ENCODE data around the gene HCFC1.

HCFC1 gene

GRCh38 chrX:153908219-153908860, 63.3 kb downstream of the HCFC1 start:
- WGBS (ENCODE audit: extremely low coverage, insufficient coverage, insufficient read length): no CpG with 5 or more reads among the region's 23 CpGs

GRCh38 chrX:153907456-153907855, 64.2 kb downstream of the HCFC1 start:
- Histone ChIP-seq H3K4me2 (ENCODE audit: low read length) (no peak overlapping the region), H3K9me3 (ENCODE audit: insufficient read depth, low read depth, low read length) (no peaks in the 10 kb centered on the region), H3K36me3 (ENCODE audit: control insufficient read depth in 1 of 2, insufficient read depth in 2 of 2, low read length in 2 of 2) (no peaks in the 10 kb centered on the region), H2BK5ac (ENCODE audit: low read depth, low read length, poor library complexity) (no peak overlapping the region), H4K8ac (ENCODE audit: low read depth, low read length) (no peak overlapping the region), H3K27me3 (ENCODE audit: insufficient read depth, low read length) (no peaks in the 10 kb centered on the region), H2BK12ac (ENCODE audit: low read length) (no peak overlapping the region), H3K27ac (ENCODE audit: low read depth, low read length) (no peak overlapping the region), H4K12ac (ENCODE audit: low read depth, low read length) (no peak overlapping the region), H3K14ac (ENCODE audit: low read length) (no peak overlapping the region), H2AFZ (ENCODE audit: insufficient read depth, low read length, poor library complexity) (no peak overlapping the region), H3K79me2 (ENCODE audit: control insufficient read depth, insufficient read depth, low read length, poor library complexity) (no peaks in the 10 kb centered on the region), H4K91ac (ENCODE audit: low read depth, low read length) (no peak overlapping the region), H2BK120ac (ENCODE audit: insufficient read depth, low read length, poor library complexity) (no peak overlapping the region), H3K23ac (ENCODE audit: low read length) (no peak overlapping the region), H3K4me1 (ENCODE audit: control insufficient read depth in 1 of 2, insufficient read depth in 2 of 2, low read length in 2 of 2) (peaks cover 5 to 10% of the 10 kb centered on the region in 2 experiments), H3K4ac (ENCODE audit: low read depth, low read length) (no peak overlapping the region), H3K4me3 (ENCODE audit: low read depth, low read length) (no peak overlapping the region), H2AK5ac (ENCODE audit: low read length) (no peak overlapping the region), H3K9ac (ENCODE audit: low read length) (no peak overlapping the region), H3K79me1 (ENCODE audit: low read length) (no peaks in the 10 kb centered on the region), H3K18ac (ENCODE audit: low read length) (no peak overlapping the region)
- WGBS (ENCODE audit: extremely low coverage, insufficient coverage, insufficient read length): no CpG with 5 or more reads among the region's 12 CpGs
- DNase-seq: no peak

More at GRCh38 chrX:153908219-153908860, 63.3 kb downstream of the HCFC1 start:
- Histone ChIP-seq H4K12ac (ENCODE audit: low read depth, low read length) (no peak overlapping the region), H2BK5ac (ENCODE audit: low read depth, low read length, poor library complexity) (no peak overlapping the region), H4K8ac (ENCODE audit: low read depth, low read length) (no peak overlapping the region), H3K14ac (ENCODE audit: low read length) (no peak overlapping the region), H3K27ac (ENCODE audit: low read depth, low read length) (no peak overlapping the region), H3K4me3 (ENCODE audit: low read depth, low read length) (no peak overlapping the region), H3K18ac (ENCODE audit: low read length) (no peak overlapping the region), H4K91ac (ENCODE audit: low read depth, low read length) (no peak overlapping the region), H3K27me3 (ENCODE audit: insufficient read depth, low read length) (no peaks in the 10 kb centered on the region), H2AK5ac (ENCODE audit: low read length) (no peak overlapping the region), H3K23ac (ENCODE audit: low read length) (no peak overlapping the region), H3K79me2 (ENCODE audit: control insufficient read depth, insufficient read depth, low read length, poor library complexity) (no peaks in the 10 kb centered on the region), H3K4me1 (ENCODE audit: control insufficient read depth in 1 of 2, insufficient read depth in 2 of 2, low read length in 2 of 2) (peaks cover 5 to 9% of the 10 kb centered on the region in 2 experiments), H3K4me2 (ENCODE audit: low read length) (no peak overlapping the region), H2AFZ (ENCODE audit: insufficient read depth, low read length, poor library complexity) (no peak overlapping the region), H3K36me3 (ENCODE audit: control insufficient read depth in 1 of 2, insufficient read depth in 2 of 2, low read length in 2 of 2) (no peaks in the 10 kb centered on the region), H2BK120ac (ENCODE audit: insufficient read depth, low read length, poor library complexity) (no peak overlapping the region), H3K4ac (ENCODE audit: low read depth, low read length) (no peak overlapping the region), H2BK12ac (ENCODE audit: low read length) (no peak overlapping the region), H3K79me1 (ENCODE audit: low read length) (no peaks in the 10 kb centered on the region), H3K9ac (ENCODE audit: low read length) (no peak overlapping the region), H3K9me3 (ENCODE audit: insufficient read depth, low read depth, low read length) (no peaks in the 10 kb centered on the region)
- no peak for DNase-seq

- no peak overlapping the region for H2BK12ac ChIP-seq (ENCODE audit: low read length)
- peaks cover 9 to 12% of the 10 kb centered on the region in 2 experiments for H3K4me1 ChIP-seq (ENCODE audit: control insufficient read depth in 1 of 2, insufficient read depth in 2 of 2, low read length in 2 of 2)
- H3K79me1 ChIP-seq (ENCODE audit: low read length): peaks cover 2% of the 10 kb centered on the region
- H3K27me3 ChIP-seq (ENCODE audit: insufficient read depth, low read length): no peaks in the 10 kb centered on the region
- no peak for DNase-seq
- no peak overlapping the region for H2AK5ac ChIP-seq (ENCODE audit: low read length)
- no peak overlapping the region for H3K9ac ChIP-seq (ENCODE audit: low read length)
- no peaks in the 10 kb centered on the region for H3K36me3 ChIP-seq (ENCODE audit: control insufficient read depth in 1 of 2, insufficient read depth in 2 of 2, low read length in 2 of 2)
- no peak overlapping the region for H3K14ac ChIP-seq (ENCODE audit: low read length)
- peaks cover under 1% of the 10 kb centered on the region for H3K79me2 ChIP-seq (ENCODE audit: control insufficient read depth, insufficient read depth, low read length, poor library complexity)
- H3K23ac ChIP-seq (ENCODE audit: low read length): no peak overlapping the region
- no peak overlapping the region for H3K4ac ChIP-seq (ENCODE audit: low read depth, low read length)
- no peak overlapping the region for H2BK120ac ChIP-seq (ENCODE audit: insufficient read depth, low read length, poor library complexity)
- no peak overlapping the region for H2AFZ ChIP-seq (ENCODE audit: insufficient read depth, low read length, poor library complexity)
- H3K18ac ChIP-seq (ENCODE audit: low read length): no peak overlapping the region
- H4K12ac ChIP-seq (ENCODE audit: low read depth, low read length): no peak overlapping the region
- no peak overlapping the region for H3K4me3 ChIP-seq (ENCODE audit: low read depth, low read length)
- no peak overlapping the region for H2BK5ac ChIP-seq (ENCODE audit: low read depth, low read length, poor library complexity)
- no peak overlapping the region for H4K91ac ChIP-seq (ENCODE audit: low read depth, low read length)
- no peaks in the 10 kb centered on the region for H3K9me3 ChIP-seq (ENCODE audit: insufficient read depth, low read depth, low read length)
- no peak overlapping the region for H3K27ac ChIP-seq (ENCODE audit: low read depth, low read length)
- no CpG with 5 or more reads among the region's 27 CpGs for WGBS (ENCODE audit: extremely low coverage, insufficient coverage, insufficient read length)
- no peak overlapping the region for H4K8ac ChIP-seq (ENCODE audit: low read depth, low read length)
- no peak overlapping the region for H3K4me2 ChIP-seq (ENCODE audit: low read length)
These were observed 65.3 kb downstream of the HCFC1 start for GRCh38 chrX:153906126-153906917.

- H2AFZ ChIP-seq (ENCODE audit: insufficient read depth, low read length, poor library complexity): no peak overlapping the region
- H3K27me3 ChIP-seq (ENCODE audit: insufficient read depth, low read length): no peaks in the 10 kb centered on the region
- no peak overlapping the region for H3K27ac ChIP-seq (ENCODE audit: low read depth, low read length)
- no peak overlapping the region for H3K9ac ChIP-seq (ENCODE audit: low read length)
- H3K4me3 ChIP-seq (ENCODE audit: low read depth, low read length): no peak overlapping the region
- WGBS (ENCODE audit: extremely low coverage, insufficient coverage, insufficient read length): no CpG with 5 or more reads among the region's 32 CpGs
- no peak overlapping the region for H3K14ac ChIP-seq (ENCODE audit: low read length)
- H4K8ac ChIP-seq (ENCODE audit: low read depth, low read length): no peak overlapping the region
- no peak overlapping the region for H3K23ac ChIP-seq (ENCODE audit: low read length)
- no peak overlapping the region for H2BK5ac ChIP-seq (ENCODE audit: low read depth, low read length, poor library complexity)
- H3K36me3 ChIP-seq (ENCODE audit: control insufficient read depth in 1 of 2, insufficient read depth in 2 of 2, low read length in 2 of 2): no peaks in the 10 kb centered on the region
- H4K12ac ChIP-seq (ENCODE audit: low read depth, low read length): no peak overlapping the region
- no peak overlapping the region for H2BK12ac ChIP-seq (ENCODE audit: low read length)
- no peak overlapping the region for H3K4me2 ChIP-seq (ENCODE audit: low read length)
- H2BK120ac ChIP-seq (ENCODE audit: insufficient read depth, low read length, poor library complexity): no peak overlapping the region
- H3K9me3 ChIP-seq (ENCODE audit: insufficient read depth, low read depth, low read length): no peaks in the 10 kb centered on the region
- H4K91ac ChIP-seq (ENCODE audit: low read depth, low read length): no peak overlapping the region
- no peak overlapping the region for H3K4ac ChIP-seq (ENCODE audit: low read depth, low read length)
- DNase-seq: no peak
- peaks cover 3% of the 10 kb centered on the region for H3K79me1 ChIP-seq (ENCODE audit: low read length)
- H3K4me1 ChIP-seq (ENCODE audit: control insufficient read depth in 1 of 2, insufficient read depth in 2 of 2, low read length in 2 of 2): peaks cover 12 to 16% of the 10 kb centered on the region in 2 experiments
- peaks cover 2% of the 10 kb centered on the region for H3K79me2 ChIP-seq (ENCODE audit: control insufficient read depth, insufficient read depth, low read length, poor library complexity)
- no peak overlapping the region for H3K18ac ChIP-seq (ENCODE audit: low read length)
- H2AK5ac ChIP-seq (ENCODE audit: low read length): no peak overlapping the region
These were observed 66.0 kb downstream of the HCFC1 start for GRCh38 chrX:153905481-153906095.
